Activated CD8-positive, alpha-beta memory T cell treated with anti-CD3 and anti-CD28 coated beads, Interleukin-2, amount 50 U/mL, for 24 hours (primary cell): ENCODE data around the gene RYR3.
"Not testable (repeated sequence)": the region's sequence is repeated elsewhere in the genome, so short reads cannot be mapped to it uniquely, and the experiment has no call there.

Experiments used
- DNase-seq: peaks from one replicate; pipeline ENCODE4 v3.0.0-alpha.2; 2020; ENCODE audit errors: extremely low read depth

RYR3 gene

GRCh38 chr15:33766389-33766788 is 455.6 kb downstream of the RYR3 start:
- DNase-seq: no peak

GRCh38 chr15:33768670-33769190 is 458.0 kb downstream of the RYR3 start:
- DNase-seq: no peak

- no peak for DNase-seq
Measured at GRCh38 chr15:33773969-33774368, 463.2 kb downstream of the RYR3 start.

- no peak for DNase-seq
Measured at GRCh38 chr15:33778852-33779251, 468.1 kb downstream of the RYR3 start.

GRCh38 chr15:33780011-33780768 is 469.4 kb downstream of the RYR3 start:
- no peak for DNase-seq

GRCh38 chr15:33782966-33783365 is 472.2 kb downstream of the RYR3 start:
- no peak for DNase-seq

GRCh38 chr15:33785366-33785765 is 474.6 kb downstream of the RYR3 start:
- DNase-seq: no peak

GRCh38 chr15:33788906-33789540 is 478.3 kb downstream of the RYR3 start:
- no peak for DNase-seq

GRCh38 chr15:33794453-33794852 is 483.7 kb downstream of the RYR3 start:
- DNase-seq: no peak

- DNase-seq: no peak
Measured at GRCh38 chr15:33795070-33795469, 484.3 kb downstream of the RYR3 start.

- no peak for DNase-seq
Measured at GRCh38 chr15:33797651-33798050, 486.9 kb downstream of the RYR3 start.

GRCh38 chr15:33801954-33802353 is 491.2 kb downstream of the RYR3 start:
- no peak for DNase-seq

- DNase-seq: no peak
Measured at GRCh38 chr15:33807665-33808064, 496.9 kb downstream of the RYR3 start.

- no peak for DNase-seq
Measured at GRCh38 chr15:33808720-33809457, 498.1 kb downstream of the RYR3 start.

- no peak for DNase-seq
Measured at GRCh38 chr15:33810073-33810595, 499.4 kb downstream of the RYR3 start.

- no peak for DNase-seq
Measured at GRCh38 chr15:33810806-33811205, 500.0 kb downstream of the RYR3 start.

GRCh38 chr15:33813891-33814290 is 503.1 kb downstream of the RYR3 start:
- DNase-seq: no peak

GRCh38 chr15:33819499-33819898 is 508.7 kb downstream of the RYR3 start:
- DNase-seq: not testable (repeated sequence)

GRCh38 chr15:33822479-33822878 is 511.7 kb downstream of the RYR3 start:
- DNase-seq: no peak

- DNase-seq: no peak
Measured at GRCh38 chr15:33823119-33823518, 512.4 kb downstream of the RYR3 start.

GRCh38 chr15:33825453-33825852 is 514.7 kb downstream of the RYR3 start:
- DNase-seq: no peak

- no peak for DNase-seq
Measured at GRCh38 chr15:33826201-33826600, 515.4 kb downstream of the RYR3 start.
